GM23338 (cell line): ENCODE results near the gene RPL37.

ENCODE experiments used
- CREB1 ChIP-seq: fragments of 250-450 bp; sonication (Bioruptor Pico); IDR thresholded peaks from 2 replicates; pipeline ENCODE4 v1.5.0; 2020; ENCODE audit warnings: low read depth, mild to moderate bottlenecking, moderate library complexity
- CTCF ChIP-seq, 2 experiments: fragments of 200-600 bp in 1 of 2; sonication (generic) in 1 of 2; conservative IDR thresholded peaks; 2 replicates each; pipeline versions ENCODE4 v1.5.1 to v1.6.1; 2016 to 2017; ENCODE audit warnings: antibody characterized with exemption in 2 of 2, low read depth in 2 of 2, mild to moderate bottlenecking in 2 of 2, moderate library complexity in 1 of 2
- ETS1 ChIP-seq: IDR thresholded peaks from 2 replicates; pipeline ENCODE4 v1.6.1; 2016; ENCODE audit warnings: antibody characterized with exemption
- EZH2 ChIP-seq: fragments of 200-600 bp; sonication (generic); IDR thresholded peaks from one replicate; pipeline ENCODE4 v1.8.0; 2017; ENCODE audit warnings: antibody characterized with exemption, mild to moderate bottlenecking, low read depth; ENCODE audit not compliant: unreplicated experiment
- EZH2phosphoT487 ChIP-seq: fragments of 200-600 bp; sonication (generic); IDR thresholded peaks from one replicate; pipeline ENCODE4 v1.8.1; 2018; ENCODE audit warnings: antibody characterized with exemption; ENCODE audit not compliant: unreplicated experiment
- JUNB ChIP-seq: IDR thresholded peaks from one replicate; pipeline ENCODE4 v1.6.1; 2016; ENCODE audit warnings: antibody characterized with exemption; ENCODE audit not compliant: unreplicated experiment
- NANOG ChIP-seq: IDR thresholded peaks from 2 replicates; pipeline ENCODE4 v1.6.1; 2016; ENCODE audit warnings: antibody characterized with exemption, borderline replicate concordance
- POLR2AphosphoS5 ChIP-seq: IDR thresholded peaks from 2 replicates; pipeline ENCODE4 v1.6.1; 2016; ENCODE audit warnings: antibody characterized with exemption, low read depth
- REST ChIP-seq: IDR thresholded peaks from one replicate; pipeline ENCODE4 v1.6.1; 2018; ENCODE audit warnings: antibody characterized with exemption; ENCODE audit not compliant: unreplicated experiment
- STAT1 ChIP-seq: IDR thresholded peaks from one replicate; pipeline ENCODE4 v1.6.1; 2016; ENCODE audit warnings: antibody characterized with exemption; ENCODE audit not compliant: unreplicated experiment
- ZNF114 ChIP-seq: fragments of 250-450 bp; sonication (Bioruptor Pico); IDR thresholded peaks from 2 replicates; pipeline ENCODE4 v1.5.0; 2020; ENCODE audit warnings: mild to moderate bottlenecking, moderate library complexity
- ZNF331 ChIP-seq: fragments of 250-450 bp; sonication (Bioruptor Pico); IDR thresholded peaks from 2 replicates; pipeline ENCODE4 v1.5.0; 2020; ENCODE audit warnings: low read depth, mild to moderate bottlenecking, moderate library complexity
- ZNF462 ChIP-seq: fragments of 250-450 bp; sonication (Bioruptor Pico); IDR thresholded peaks from 2 replicates; pipeline ENCODE4 v1.5.0; 2020; ENCODE audit warnings: mild to moderate bottlenecking, moderate library complexity

GRCh38 chr5:40779561-40779960 lies 55.5 kb downstream of the RPL37 start:
- TF ChIP-seq CTCF (conservative IDR thresholded peaks at IDR 0.05; ENCODE audit: low read depth in 2 of 2), result no peak
- no peak for TF ChIP-seq ZNF114 (CRISPR knock-in tag)
- no peak for TF ChIP-seq EZH2
- no peak for TF ChIP-seq CREB1 (CRISPR knock-in tag)
- no peak for TF ChIP-seq REST
- no peak for TF ChIP-seq EZH2phosphoT487
- no peak for TF ChIP-seq POLR2AphosphoS5
- no peak for TF ChIP-seq NANOG
- TF ChIP-seq ZNF331, result no peak
- TF ChIP-seq ETS1, result no peak
- TF ChIP-seq ZNF462 (CRISPR knock-in tag), result no peak
- no peak for TF ChIP-seq STAT1
- no peak for TF ChIP-seq JUNB
